ENCODE data around the gene OR2L8.
A peak's percentile ranks its signal among the peaks of the same experiment; 100 is the strongest.
"Not testable (repeated sequence)": the region's sequence is repeated elsewhere in the genome, so short reads cannot be mapped to it uniquely, and the experiment has no call there.

Gene OR2L8

DNA sequence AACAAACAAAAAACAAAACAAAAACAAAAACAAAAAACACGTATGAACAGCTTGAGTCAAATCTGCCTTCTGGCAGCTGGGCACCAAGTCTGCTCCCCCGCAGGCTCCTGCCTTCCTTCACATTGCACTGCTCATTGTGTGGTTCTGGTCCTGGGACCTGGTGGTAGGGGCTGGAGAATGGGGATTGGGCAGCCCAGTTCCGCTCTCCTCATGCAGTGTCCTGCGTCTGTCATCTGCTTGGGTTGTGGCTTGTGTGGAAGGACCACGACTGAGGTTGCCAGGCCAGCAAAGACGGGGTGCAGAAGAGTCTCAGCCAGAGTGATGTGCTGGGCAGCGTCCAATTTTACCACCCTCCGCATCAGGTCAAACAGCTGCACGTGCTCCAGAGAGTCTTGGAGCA lies 12.9 kb upstream of the OR2L8 start:
- Histone ChIP-seq H3K9me3 (replicated peaks; ENCODE audit: insufficient read depth, low read length) (no peaks in the 10 kb centered on the region), H2AFZ (ENCODE audit: low read length) (no peak overlapping the region), H3K36me3 (replicated peaks; ENCODE audit: insufficient read depth, low read length) (no peaks in the 10 kb centered on the region), H3K79me2 (ENCODE audit: low read length) (no peaks in the 10 kb centered on the region), H3K27me3 (replicated peaks; ENCODE audit: insufficient read depth, low read length) (no peaks in the 10 kb centered on the region), H3K4me3 (ENCODE audit: low read length) (no peak overlapping the region), H4K20me1 (ENCODE audit: insufficient read depth, low read length) (no peaks in the 10 kb centered on the region), H3K4me2 (ENCODE audit: low read depth, low read length) (no peak overlapping the region), H3K4me1 (ENCODE audit: low read length) (no peaks in the 10 kb centered on the region), H3K9me2 (replicated peaks; ENCODE audit: insufficient read depth, low read length) (no peaks in the 10 kb centered on the region), H3F3A (ENCODE audit: insufficient read depth, low read length) (no peaks in the 10 kb centered on the region), H3K27ac (ENCODE audit: low read length) (no peak overlapping the region), H3K9ac (ENCODE audit: low read length) (no peak overlapping the region)
- DNase-seq, result no peak
- TF ChIP-seq EZH2 (optimal IDR thresholded peaks at IDR 0.05; ENCODE audit: low read depth, low read length) (no peak), EZH2phosphoT487 (IDR thresholded peaks at IDR 0.05; ENCODE audit: low read length) (no peak)

DNA sequence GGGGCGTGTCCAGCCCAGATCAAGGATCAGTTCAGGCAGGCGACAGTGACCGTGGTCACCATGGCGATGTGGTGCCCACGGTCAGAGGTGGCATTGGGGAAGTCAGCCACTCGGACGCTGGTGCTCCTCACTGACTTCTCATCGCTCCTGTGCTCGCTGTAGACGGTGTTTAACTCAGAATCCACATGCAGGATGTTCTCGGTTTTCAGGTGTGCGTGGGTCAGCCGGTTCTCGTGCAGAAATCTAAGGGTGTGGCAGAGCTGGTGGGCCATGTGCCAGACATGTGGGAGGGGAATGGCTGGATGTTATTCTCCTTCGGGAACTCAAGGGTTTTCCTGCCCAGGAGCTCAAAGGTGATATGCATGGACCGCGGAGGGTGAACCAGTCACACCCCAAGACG lies 12.2 kb upstream of the OR2L8 start:
- no peaks in the 10 kb centered on the region for H3K9me2 ChIP-seq (replicated peaks; ENCODE audit: insufficient read depth, low read length)
- H3K36me3 ChIP-seq (replicated peaks; ENCODE audit: insufficient read depth, low read length), result no peaks in the 10 kb centered on the region
- no peaks in the 10 kb centered on the region for H3K27me3 ChIP-seq (replicated peaks; ENCODE audit: insufficient read depth, low read length)
- H3K9ac ChIP-seq (ENCODE audit: low read length), result no peak overlapping the region
- no peaks in the 10 kb centered on the region for H3K4me1 ChIP-seq (ENCODE audit: low read length)
- H4K20me1 ChIP-seq (ENCODE audit: insufficient read depth, low read length), result no peaks in the 10 kb centered on the region
- DNase-seq, result no peak
- no peaks in the 10 kb centered on the region for H3F3A ChIP-seq (ENCODE audit: insufficient read depth, low read length)
- H2AFZ ChIP-seq (ENCODE audit: low read length), result no peak overlapping the region
- H3K9me3 ChIP-seq (replicated peaks; ENCODE audit: insufficient read depth, low read length), result no peaks in the 10 kb centered on the region
- H3K4me2 ChIP-seq (ENCODE audit: low read depth, low read length), result no peak overlapping the region
- no peak overlapping the region for H3K4me3 ChIP-seq (ENCODE audit: low read length)
- TF ChIP-seq, protein P1, sequence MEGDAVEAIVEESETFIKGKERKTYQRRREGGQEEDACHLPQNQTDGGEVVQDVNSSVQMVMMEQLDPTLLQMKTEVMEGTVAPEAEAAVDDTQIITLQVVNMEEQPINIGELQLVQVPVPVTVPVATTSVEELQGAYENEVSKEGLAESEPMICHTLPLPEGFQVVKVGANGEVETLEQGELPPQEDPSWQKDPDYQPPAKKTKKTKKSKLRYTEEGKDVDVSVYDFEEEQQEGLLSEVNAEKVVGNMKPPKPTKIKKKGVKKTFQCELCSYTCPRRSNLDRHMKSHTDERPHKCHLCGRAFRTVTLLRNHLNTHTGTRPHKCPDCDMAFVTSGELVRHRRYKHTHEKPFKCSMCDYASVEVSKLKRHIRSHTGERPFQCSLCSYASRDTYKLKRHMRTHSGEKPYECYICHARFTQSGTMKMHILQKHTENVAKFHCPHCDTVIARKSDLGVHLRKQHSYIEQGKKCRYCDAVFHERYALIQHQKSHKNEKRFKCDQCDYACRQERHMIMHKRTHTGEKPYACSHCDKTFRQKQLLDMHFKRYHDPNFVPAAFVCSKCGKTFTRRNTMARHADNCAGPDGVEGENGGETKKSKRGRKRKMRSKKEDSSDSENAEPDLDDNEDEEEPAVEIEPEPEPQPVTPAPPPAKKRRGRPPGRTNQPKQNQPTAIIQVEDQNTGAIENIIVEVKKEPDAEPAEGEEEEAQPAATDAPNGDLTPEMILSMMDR (IDR thresholded peaks at IDR 0.05; ENCODE audit: low read length), result no peak
- TF ChIP-seq EZH2phosphoT487 (IDR thresholded peaks at IDR 0.05; ENCODE audit: low read length) (no peak), EZH2 (optimal IDR thresholded peaks at IDR 0.05; ENCODE audit: low read depth, low read length) (no peak)
- H3K79me2 ChIP-seq (ENCODE audit: low read length), result no peaks in the 10 kb centered on the region
- no peak overlapping the region for H3K27ac ChIP-seq (ENCODE audit: low read length)

DNA sequence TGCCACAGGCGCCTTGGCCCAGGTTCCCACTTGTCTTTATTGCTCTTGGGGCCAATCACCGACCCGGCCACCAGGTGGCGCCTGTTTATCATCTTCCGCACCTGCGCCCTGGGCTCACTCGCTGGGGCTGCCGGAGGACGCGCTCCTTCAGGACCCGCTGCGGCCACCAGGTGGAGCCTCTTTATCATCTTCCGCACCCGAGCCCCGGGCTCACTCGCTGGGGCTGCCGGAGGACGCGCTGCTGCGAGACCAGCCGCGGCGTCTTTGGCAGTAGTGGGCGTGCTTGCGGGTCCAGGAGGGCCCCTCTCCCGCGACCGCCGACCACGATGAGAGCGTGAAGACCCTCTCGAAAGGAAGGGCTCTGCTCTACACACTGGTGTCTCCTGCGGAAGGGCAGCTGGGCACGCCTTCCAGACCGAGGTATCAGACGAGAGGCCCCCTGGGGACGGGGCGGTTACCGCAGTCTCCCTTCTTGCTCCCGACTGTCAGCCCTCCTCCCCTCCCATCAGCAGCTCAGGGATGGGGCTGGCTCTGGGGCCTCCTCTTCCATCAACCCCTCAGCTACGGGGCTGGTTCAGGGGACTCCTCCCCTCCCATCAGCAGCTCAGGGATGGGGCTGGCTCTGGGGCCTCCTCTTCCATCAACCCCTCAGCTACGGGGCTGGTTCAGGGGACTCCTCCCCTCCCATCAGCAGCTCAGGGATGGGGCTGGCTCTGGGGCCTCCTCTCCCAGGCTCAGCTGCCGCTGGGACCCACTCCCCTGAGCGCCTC lies 11.5 kb upstream of the OR2L8 start:
- peak overlapping the region; percentile 60 for H3K4me3 ChIP-seq (ENCODE audit: low read length)
- not testable (repeated sequence) for H3K27ac ChIP-seq (ENCODE audit: low read length); H3F3A ChIP-seq (ENCODE audit: insufficient read depth, low read length); H3K27me3 ChIP-seq (replicated peaks; ENCODE audit: insufficient read depth, low read length); H3K79me2 ChIP-seq (ENCODE audit: low read length); H3K4me1 ChIP-seq (ENCODE audit: low read length); H2AFZ ChIP-seq (ENCODE audit: low read length); H4K20me1 ChIP-seq (ENCODE audit: insufficient read depth, low read length); H3K9me2 ChIP-seq (replicated peaks; ENCODE audit: insufficient read depth, low read length); H3K9me3 ChIP-seq (replicated peaks; ENCODE audit: insufficient read depth, low read length); H3K36me3 ChIP-seq (replicated peaks; ENCODE audit: insufficient read depth, low read length)
- peak; percentile 83 for DNase-seq
- TF ChIP-seq, protein P1 (IDR thresholded peaks at IDR 0.05; ENCODE audit: low read length), result peak; percentile 85
- H3K9ac ChIP-seq (ENCODE audit: low read length), result peak overlapping the region; percentile 24; the same call in 1 of the 2 replicates
- H3K4me2 ChIP-seq (ENCODE audit: low read depth, low read length), result peak overlapping the region; percentile 35; the same call in 1 of the 2 replicates

DNA sequence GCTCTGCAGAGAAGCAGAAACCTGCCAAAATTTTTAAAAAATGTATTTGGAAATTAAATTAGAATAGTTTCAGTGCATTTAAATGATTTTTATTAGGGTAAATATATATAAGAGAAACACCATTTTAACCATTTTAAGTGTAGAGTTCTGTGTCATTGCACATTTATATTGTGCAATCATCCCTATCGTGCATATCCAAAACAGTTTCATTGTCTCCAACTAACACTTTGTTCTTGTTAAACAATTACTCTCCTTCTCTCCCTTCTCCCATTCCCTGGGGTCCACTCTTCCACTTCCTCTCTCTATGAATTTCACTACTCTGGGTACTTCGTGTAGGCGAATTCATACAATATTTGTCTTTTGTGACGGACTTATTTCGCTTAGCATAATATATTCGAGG lies 6.0 kb upstream of the OR2L8 start:
- H3K27me3 ChIP-seq (replicated peaks; ENCODE audit: insufficient read depth, low read length), result no peaks in the 10 kb centered on the region
- no peak overlapping the region for H2AFZ ChIP-seq (ENCODE audit: low read length)
- H4K20me1 ChIP-seq (ENCODE audit: insufficient read depth, low read length), result no peaks in the 10 kb centered on the region
- H3K4me1 ChIP-seq (ENCODE audit: low read length), result no peaks in the 10 kb centered on the region
- H3K4me2 ChIP-seq (ENCODE audit: low read depth, low read length), result no peak overlapping the region
- H3F3A ChIP-seq (ENCODE audit: insufficient read depth, low read length), result no peaks in the 10 kb centered on the region
- H3K9me3 ChIP-seq (replicated peaks; ENCODE audit: insufficient read depth, low read length), result no peaks in the 10 kb centered on the region
- no peak overlapping the region for H3K9ac ChIP-seq (ENCODE audit: low read length)
- H3K9me2 ChIP-seq (replicated peaks; ENCODE audit: insufficient read depth, low read length), result no peaks in the 10 kb centered on the region
- TF ChIP-seq EZH2 (optimal IDR thresholded peaks at IDR 0.05; ENCODE audit: low read depth, low read length) (no peak), EZH2phosphoT487 (IDR thresholded peaks at IDR 0.05; ENCODE audit: low read length) (no peak)
- TF ChIP-seq, protein P1 (IDR thresholded peaks at IDR 0.05; ENCODE audit: low read length), result no peak
- H3K79me2 ChIP-seq (ENCODE audit: low read length), result no peaks in the 10 kb centered on the region
- no peak overlapping the region for H3K4me3 ChIP-seq (ENCODE audit: low read length)
- H3K27ac ChIP-seq (ENCODE audit: low read length), result no peak overlapping the region
- DNase-seq, result no peak
- H3K36me3 ChIP-seq (replicated peaks; ENCODE audit: insufficient read depth, low read length), result no peaks in the 10 kb centered on the region

Data from MM.1S (cell line).